ENCODE results near the gene GCSAM.

DNA sequence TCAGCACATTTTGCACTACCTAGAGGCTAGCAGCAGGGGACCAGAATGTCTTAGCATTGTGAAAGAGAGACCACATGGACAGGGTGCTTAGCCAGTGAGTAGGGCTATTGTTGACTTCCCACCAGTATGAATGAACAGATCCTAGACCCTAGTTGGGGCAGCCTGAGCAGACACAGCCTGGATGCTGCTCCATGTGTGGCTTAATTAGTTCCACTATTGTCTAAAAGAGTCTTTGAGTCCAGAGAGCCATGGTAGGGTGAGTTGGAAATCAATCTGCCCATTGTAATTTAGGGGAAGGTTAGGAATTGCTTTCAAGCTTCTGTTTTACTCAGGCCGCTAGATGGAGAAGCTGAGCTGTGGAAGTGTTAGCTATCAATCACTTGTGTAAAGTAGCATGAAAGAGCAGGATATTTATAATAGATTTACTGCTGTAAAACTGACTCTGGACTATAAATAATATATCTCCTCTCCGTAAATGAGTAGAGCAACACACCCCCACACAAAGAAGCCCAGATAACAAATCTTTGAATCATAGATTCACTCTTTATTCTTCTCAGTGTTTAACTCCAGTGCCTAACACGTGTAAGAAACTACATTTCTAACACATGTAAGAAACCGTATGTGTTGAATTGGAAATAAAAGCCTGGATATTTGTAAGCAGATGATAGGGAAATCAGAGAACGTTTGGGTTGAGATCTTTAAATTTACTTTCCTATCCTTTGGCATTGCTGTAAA lies 4.1 kb upstream of the GCSAM start:
- no peak for TF ChIP-seq POLR2A (IDR thresholded peaks at IDR 0.05)
- TF ChIP-seq, protein P1, sequence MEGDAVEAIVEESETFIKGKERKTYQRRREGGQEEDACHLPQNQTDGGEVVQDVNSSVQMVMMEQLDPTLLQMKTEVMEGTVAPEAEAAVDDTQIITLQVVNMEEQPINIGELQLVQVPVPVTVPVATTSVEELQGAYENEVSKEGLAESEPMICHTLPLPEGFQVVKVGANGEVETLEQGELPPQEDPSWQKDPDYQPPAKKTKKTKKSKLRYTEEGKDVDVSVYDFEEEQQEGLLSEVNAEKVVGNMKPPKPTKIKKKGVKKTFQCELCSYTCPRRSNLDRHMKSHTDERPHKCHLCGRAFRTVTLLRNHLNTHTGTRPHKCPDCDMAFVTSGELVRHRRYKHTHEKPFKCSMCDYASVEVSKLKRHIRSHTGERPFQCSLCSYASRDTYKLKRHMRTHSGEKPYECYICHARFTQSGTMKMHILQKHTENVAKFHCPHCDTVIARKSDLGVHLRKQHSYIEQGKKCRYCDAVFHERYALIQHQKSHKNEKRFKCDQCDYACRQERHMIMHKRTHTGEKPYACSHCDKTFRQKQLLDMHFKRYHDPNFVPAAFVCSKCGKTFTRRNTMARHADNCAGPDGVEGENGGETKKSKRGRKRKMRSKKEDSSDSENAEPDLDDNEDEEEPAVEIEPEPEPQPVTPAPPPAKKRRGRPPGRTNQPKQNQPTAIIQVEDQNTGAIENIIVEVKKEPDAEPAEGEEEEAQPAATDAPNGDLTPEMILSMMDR (IDR thresholded peaks at IDR 0.05), result peak; percentile 20 to 66 (median 38)
